GM18868 (cell line): Measurements from ENCODE around the gene FBXW8.

Source experiments
- ATAC-seq: cut with Tn5 transposase; IDR thresholded peaks from one replicate; pipeline ENCODE4 v1.9.1; 2021; ENCODE audit warnings: mild to moderate bottlenecking, moderate library complexity; ENCODE audit not compliant: unreplicated experiment

The FBXW8 gene

GRCh38 chr12:116884871-116885270, 25.9 kb upstream of the FBXW8 start:
- no peak for ATAC-seq

- ATAC-seq: no peak
These were observed 25.3 kb upstream of the FBXW8 start for GRCh38 chr12:116885491-116885890.

DNA sequence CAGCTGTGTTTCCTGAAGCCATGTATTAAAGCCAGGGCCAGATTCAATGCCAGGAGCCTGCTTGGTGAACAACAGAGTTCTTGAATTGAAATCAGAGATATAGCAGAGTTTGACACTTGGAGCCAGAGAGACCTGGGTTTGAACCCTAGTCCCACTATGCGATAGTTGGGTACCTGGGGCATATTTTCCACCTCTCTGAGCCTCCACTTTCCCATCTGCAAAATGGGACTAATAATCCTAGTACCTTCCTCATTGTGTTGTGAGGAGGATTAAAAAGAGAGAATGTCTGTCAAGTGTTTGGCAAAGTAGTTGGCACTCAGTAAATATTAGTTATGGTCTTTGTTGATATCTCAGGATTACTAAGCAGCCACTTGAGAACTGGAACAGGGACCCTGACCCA, 23.5 kb upstream of the FBXW8 start:
- no peak for ATAC-seq

- ATAC-seq: no peak
These were observed 22.9 kb upstream of the FBXW8 start for GRCh38 chr12:116887897-116888296.

GRCh38 chr12:116890330-116890729, 20.4 kb upstream of the FBXW8 start:
- ATAC-seq: no peak

- ATAC-seq: no peak
These were observed 19.7 kb upstream of the FBXW8 start for GRCh38 chr12:116891019-116891418.

GRCh38 chr12:116892349-116893140, 18.2 kb upstream of the FBXW8 start:
- ATAC-seq: no peak

GRCh38 chr12:116894913-116895312, 15.8 kb upstream of the FBXW8 start:
- no peak for ATAC-seq

GRCh38 chr12:116896411-116896924, 14.3 kb upstream of the FBXW8 start:
- ATAC-seq: no peak

DNA sequence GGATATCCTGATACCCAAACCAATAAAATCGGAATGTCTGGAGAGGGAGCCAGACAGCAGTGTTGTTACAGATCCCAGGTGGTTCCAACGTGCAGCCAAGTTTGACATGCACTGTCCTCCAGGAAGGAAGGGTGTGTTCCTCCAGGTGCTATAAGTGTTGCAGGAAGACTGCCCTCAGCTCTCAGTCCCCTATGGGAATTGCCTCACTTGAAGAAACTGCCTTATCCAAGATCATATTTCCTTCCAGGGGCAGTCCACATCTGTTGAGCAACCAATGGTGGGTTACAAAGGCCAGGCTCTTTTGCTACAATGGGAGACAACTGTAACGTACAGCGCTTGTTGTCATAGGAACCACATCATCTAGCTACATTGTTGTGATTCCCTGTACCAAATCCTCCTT, 13.3 kb upstream of the FBXW8 start:
- ATAC-seq: no peak

DNA sequence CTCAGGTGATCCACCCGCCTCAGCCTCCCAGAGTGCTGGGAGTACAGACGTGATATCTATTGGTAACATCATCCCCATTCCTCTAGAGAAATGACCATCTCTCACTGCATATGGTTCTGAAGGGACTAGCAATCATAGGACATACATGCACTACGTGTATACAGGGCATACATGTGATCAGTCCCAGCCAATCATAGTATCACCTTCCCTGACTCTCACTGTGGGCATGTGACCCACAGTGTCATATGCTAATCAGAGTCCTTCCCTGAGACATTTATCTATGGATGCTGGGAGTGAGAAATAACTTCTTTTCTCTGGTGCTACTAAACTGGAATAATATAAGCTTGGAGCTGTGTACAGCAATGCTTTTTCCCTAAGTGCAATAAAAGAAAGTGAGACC, 12.1 kb upstream of the FBXW8 start:
- ATAC-seq: no peak

DNA sequence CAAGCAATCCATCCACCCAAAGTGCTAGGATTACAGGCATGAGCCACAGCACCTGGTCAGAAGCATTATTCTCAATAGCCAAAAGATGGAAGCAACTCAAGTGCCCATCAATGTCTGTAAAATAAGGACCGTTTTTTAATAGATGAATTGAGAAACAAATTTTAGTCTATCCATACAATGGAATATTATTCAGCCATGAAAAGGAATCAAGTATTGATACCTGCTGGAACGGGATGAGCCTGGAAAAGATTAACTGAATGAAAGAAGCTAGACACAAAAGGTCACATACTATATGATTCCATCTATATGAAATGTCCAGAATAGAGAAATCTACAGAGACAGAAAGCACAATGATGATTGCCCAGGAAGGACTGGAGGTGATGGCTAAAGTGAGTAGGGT, 9.1 kb upstream of the FBXW8 start:
- ATAC-seq: no peak

GRCh38 chr12:116903818-116904217, 6.9 kb upstream of the FBXW8 start:
- ATAC-seq: no peak

DNA sequence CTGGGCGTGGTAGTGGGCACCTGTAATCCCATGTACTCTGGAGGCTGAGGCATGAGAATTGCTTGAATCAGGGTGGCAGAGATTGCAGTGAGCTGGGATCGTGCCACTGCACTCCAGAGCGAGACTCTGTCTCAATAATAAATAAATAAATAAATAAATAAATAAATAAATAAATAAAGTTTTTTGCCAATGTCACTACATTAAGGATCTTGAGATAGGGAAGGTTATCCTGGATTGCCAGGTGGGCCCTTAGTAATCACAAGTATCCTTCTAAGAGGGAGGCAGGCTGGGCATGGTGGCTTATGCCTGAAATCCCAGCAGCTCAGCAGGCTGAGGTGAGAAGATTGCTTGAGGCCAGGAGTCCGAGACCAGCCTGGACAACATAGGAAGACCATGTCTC, 4.5 kb upstream of the FBXW8 start:
- no peak for ATAC-seq

- no peak for ATAC-seq
These were observed 488 bp upstream of the FBXW8 start for GRCh38 chr12:116910280-116910644.

DNA sequence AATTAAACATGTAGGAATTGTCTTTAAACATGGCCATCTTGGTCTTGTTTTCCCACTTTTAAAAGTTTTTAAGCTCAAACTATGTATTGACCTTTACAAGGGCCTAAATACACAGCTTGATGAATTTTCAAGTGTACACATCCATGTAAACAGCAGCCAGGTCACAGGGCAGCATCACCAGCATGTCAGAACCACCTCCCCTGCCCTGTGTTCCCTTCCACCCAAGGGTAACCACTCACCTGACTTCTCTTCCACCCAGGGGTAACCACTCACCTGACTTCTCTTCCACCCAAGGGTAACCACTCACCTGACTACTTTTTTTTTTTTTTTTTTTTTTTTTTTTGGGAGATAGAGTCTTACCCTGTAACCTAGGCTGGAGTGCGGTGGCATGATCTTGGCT, 4.6 kb downstream of the FBXW8 start:
- no peak for ATAC-seq

GRCh38 chr12:116916122-116916521, 5.4 kb downstream of the FBXW8 start:
- no peak for ATAC-seq

GRCh38 chr12:116916714-116917114, 6.0 kb downstream of the FBXW8 start:
- ATAC-seq: peak; percentile 87

GRCh38 chr12:116918464-116918863, 7.7 kb downstream of the FBXW8 start:
- no peak for ATAC-seq

DNA sequence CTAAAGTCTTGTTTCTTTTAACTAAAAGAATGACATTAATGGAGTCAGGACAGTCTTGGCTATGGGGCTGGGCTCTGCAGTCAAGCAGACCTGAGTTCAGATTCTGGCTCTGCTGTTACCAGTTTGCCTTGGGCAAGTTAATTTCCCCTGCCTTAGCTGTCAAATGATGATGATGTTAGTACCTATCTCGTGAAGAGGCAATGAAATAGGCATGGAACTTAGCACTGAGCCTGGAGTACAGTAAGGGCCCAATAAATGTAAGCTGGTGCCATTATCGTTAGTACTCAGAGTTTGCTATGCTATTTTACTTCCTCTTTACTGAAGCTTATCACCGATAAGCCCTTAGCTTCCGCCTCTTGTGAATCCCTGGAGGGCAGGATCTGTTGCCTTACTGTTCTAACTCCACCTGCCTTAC, 8.5 kb downstream of the FBXW8 start:
- ATAC-seq: no peak

DNA sequence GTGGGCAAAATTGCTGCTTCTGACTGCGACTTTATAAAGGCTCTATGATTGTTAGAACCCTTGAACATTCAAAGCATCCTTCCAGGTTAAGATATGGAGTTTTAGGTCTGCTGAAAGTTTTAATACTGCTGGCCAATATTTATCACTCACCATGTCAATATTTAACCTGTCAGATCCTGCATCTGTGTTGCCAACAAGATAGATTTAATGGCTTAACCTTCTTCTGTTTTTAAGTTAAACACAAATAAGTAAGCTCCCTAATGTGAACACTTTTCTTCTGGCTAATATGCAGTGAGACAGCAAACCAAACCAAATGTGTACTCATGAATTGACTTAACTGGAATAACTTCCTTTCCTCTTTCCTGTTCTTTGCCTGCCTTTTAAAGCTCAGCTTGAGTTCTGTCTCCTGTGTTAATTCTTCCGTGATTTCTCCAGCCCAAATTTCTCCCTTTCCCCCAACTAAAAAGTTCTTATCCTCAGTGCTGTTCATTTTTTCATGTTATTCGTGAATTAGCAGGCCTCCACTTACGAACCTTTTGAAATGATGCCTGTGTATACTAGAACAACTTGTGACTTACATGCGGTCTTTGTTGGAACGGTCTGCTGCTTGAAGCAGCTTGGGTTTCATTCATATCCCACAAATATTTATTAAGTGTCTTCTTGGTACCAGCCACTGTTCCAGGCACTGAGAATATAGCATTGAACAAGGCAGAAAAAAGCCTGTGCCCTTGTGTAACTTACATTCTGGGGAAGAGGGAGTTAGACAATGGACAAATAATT, 9.1 kb downstream of the FBXW8 start:
- no peak for ATAC-seq

DNA sequence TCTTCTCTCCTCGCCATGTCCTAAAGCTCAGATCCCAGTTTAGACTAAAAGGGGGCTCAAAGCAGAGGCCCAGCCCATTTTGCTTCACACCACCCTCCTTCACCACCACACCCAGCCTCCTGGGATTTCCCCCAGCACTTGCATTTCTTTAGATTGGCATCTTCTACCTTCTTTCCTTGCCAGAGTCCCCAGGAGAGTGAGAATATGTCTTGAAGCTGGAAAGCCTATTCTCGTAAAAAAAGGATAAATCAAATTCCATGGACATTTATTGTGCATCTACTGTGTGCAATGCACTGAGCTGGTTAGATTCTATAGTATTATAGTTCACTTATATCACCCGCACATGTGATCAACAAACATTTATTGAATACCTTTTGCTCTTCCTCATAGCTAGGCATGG, 10.2 kb downstream of the FBXW8 start:
- ATAC-seq: no peak
